Measurements from ENCODE around the gene C8A. TPM values are rescaled to one million over a fixed set of nuclear protein-coding genes. Genes with fewer than 3 reads are reported as not detected.

C8A gene
- total RNA-seq, 1 donor from 2014 or later: 0.21 TPM

GRCh38 chr1:56824271-56824670 is 30.3 kb upstream of the C8A start:
- Histone ChIP-seq H3K36me3 (no peaks in the 10 kb centered on the region), H3K9me3 (no peaks in the 10 kb centered on the region), H3K27ac (no peak overlapping the region), H3K27me3 (no peaks in the 10 kb centered on the region), H3K4me3 (no peak overlapping the region), H3K4me1 (no peaks in the 10 kb centered on the region)
- intact Hi-C loops (cut with DNase I): no loop called here
- no peak for DNase-seq (ENCODE audit: low spot score in 2 of 2)
- TF ChIP-seq, protein P1, sequence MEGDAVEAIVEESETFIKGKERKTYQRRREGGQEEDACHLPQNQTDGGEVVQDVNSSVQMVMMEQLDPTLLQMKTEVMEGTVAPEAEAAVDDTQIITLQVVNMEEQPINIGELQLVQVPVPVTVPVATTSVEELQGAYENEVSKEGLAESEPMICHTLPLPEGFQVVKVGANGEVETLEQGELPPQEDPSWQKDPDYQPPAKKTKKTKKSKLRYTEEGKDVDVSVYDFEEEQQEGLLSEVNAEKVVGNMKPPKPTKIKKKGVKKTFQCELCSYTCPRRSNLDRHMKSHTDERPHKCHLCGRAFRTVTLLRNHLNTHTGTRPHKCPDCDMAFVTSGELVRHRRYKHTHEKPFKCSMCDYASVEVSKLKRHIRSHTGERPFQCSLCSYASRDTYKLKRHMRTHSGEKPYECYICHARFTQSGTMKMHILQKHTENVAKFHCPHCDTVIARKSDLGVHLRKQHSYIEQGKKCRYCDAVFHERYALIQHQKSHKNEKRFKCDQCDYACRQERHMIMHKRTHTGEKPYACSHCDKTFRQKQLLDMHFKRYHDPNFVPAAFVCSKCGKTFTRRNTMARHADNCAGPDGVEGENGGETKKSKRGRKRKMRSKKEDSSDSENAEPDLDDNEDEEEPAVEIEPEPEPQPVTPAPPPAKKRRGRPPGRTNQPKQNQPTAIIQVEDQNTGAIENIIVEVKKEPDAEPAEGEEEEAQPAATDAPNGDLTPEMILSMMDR (IDR thresholded peaks at IDR 0.05): no peak

DNA sequence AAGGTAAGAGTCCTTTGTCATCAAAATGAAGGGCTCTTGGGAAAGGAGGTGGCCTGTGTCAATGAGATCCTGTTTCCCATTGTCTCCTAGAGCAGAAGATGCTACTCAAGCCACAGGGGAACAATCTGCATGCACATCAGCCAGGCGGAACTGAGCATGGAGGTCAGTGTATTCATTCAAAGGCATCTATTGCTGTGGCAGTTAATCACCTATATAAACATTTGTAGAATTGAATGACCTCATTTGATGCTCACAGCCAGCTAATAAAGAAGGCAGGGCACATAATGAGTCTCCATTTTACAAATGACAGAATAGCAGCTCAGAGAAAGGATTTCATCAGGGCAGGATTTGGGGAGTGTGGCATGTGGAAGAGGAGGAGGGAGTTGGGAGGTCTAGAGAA is 29.7 kb upstream of the C8A start:
- Histone ChIP-seq H3K4me1 (no peaks in the 10 kb centered on the region), H3K27me3 (no peaks in the 10 kb centered on the region), H3K27ac (no peak overlapping the region), H3K36me3 (no peaks in the 10 kb centered on the region), H3K9me3 (no peaks in the 10 kb centered on the region), H3K4me3 (no peak overlapping the region)
- TF ChIP-seq, protein P1 (IDR thresholded peaks at IDR 0.05): no peak
- no peak for DNase-seq (ENCODE audit: low spot score in 2 of 2)
- intact Hi-C loops (cut with DNase I): no loop called here

- TF ChIP-seq, protein P1 (IDR thresholded peaks at IDR 0.05): no peak
- no peak for DNase-seq (ENCODE audit: low spot score in 2 of 2)
- H3K4me1 ChIP-seq: no peaks in the 10 kb centered on the region
- H3K9me3 ChIP-seq: no peaks in the 10 kb centered on the region
- no peak overlapping the region for H3K4me3 ChIP-seq
- H3K27me3 ChIP-seq: no peaks in the 10 kb centered on the region
- no peak overlapping the region for H3K27ac ChIP-seq
- no peaks in the 10 kb centered on the region for H3K36me3 ChIP-seq
- intact Hi-C loops (cut with DNase I): no loop called here
Observed at GRCh38 chr1:56825436-56825835, 29.2 kb upstream of the C8A start.

DNA sequence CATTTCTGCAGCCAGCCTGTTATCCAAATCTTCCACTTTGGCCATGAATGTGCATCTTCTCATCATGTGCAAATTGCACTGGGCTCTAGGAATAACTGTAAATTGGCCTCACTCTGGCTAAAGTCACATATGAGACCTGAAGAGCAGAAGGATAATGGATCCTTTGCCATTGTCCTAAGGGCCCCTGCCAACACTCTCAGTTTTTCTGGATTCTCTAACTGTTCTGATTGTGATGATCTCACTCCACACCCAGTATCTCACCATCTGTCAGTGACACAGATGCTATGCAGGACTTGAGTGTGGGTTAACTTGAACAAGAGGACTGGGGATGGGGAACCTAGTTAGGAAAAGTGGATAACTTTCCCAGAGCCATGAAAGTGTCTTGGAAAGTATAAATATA is 26.9 kb upstream of the C8A start:
- H3K27me3 ChIP-seq: no peaks in the 10 kb centered on the region
- TF ChIP-seq, protein P1 (IDR thresholded peaks at IDR 0.05): no peak
- H3K27ac ChIP-seq: no peak overlapping the region
- H3K4me1 ChIP-seq: no peaks in the 10 kb centered on the region
- no peaks in the 10 kb centered on the region for H3K9me3 ChIP-seq
- intact Hi-C loops (cut with DNase I): no loop called here
- H3K4me3 ChIP-seq: no peak overlapping the region
- H3K36me3 ChIP-seq: no peaks in the 10 kb centered on the region
- no peak for DNase-seq (ENCODE audit: low spot score in 2 of 2)

- Histone ChIP-seq H3K36me3 (no peaks in the 10 kb centered on the region), H3K9me3 (no peaks in the 10 kb centered on the region), H3K4me1 (no peaks in the 10 kb centered on the region), H3K27ac (no peak overlapping the region), H3K4me3 (no peak overlapping the region), H3K27me3 (no peaks in the 10 kb centered on the region)
- DNase-seq (ENCODE audit: low spot score in 2 of 2): no peak
- intact Hi-C loops (cut with DNase I): loop anchor here (10.0 kb wide), 1 partner anchor 1335 kb away; no protein-coding TSS in a partner anchor
- TF ChIP-seq, protein P1 (IDR thresholded peaks at IDR 0.05): no peak
Observed at GRCh38 chr1:56830052-56830451, 24.5 kb upstream of the C8A start.
